HG02588 (cell line): ENCODE data around the gene MRPL41.
"Not testable (repeated sequence)": the region's sequence is repeated elsewhere in the genome, so short reads cannot be mapped to it uniquely, and the experiment has no call there.

ENCODE experiments used
- ATAC-seq: cut with Tn5 transposase; IDR thresholded peaks from one replicate; pipeline ENCODE4 v1.9.1; 2021; ENCODE audit warnings: mild to moderate bottlenecking, moderate library complexity; ENCODE audit not compliant: unreplicated experiment

The MRPL41 gene

GRCh38 chr9:137551264-137552021, at the start of gene MRPL41:
TSS of gene MRPL41 (plus strand) at chr9:137551879. CDS start at chr9:137552082, 203 bp downstream.
- peak; percentile 87 for ATAC-seq

- ATAC-seq: no peak
Observed at GRCh38 chr9:137502008-137502911, 49.4 kb upstream of the MRPL41 start.

GRCh38 chr9:137504432-137504777, 47.3 kb upstream of the MRPL41 start:
- ATAC-seq: no peak

- ATAC-seq: no peak
Observed at GRCh38 chr9:137505421-137506140, 46.1 kb upstream of the MRPL41 start.

GRCh38 chr9:137506274-137506673, 45.4 kb upstream of the MRPL41 start:
- ATAC-seq: no peak

GRCh38 chr9:137506702-137507171, 44.9 kb upstream of the MRPL41 start:
- ATAC-seq: no peak

GRCh38 chr9:137509198-137509597, 42.5 kb upstream of the MRPL41 start:
- ATAC-seq: no peak

- not testable (repeated sequence) for ATAC-seq
Observed at GRCh38 chr9:137511126-137511525, 40.6 kb upstream of the MRPL41 start.

- ATAC-seq: no peak
Observed at GRCh38 chr9:137511758-137512463, 39.8 kb upstream of the MRPL41 start.

GRCh38 chr9:137513136-137513535, 38.5 kb upstream of the MRPL41 start:
- ATAC-seq: not testable (repeated sequence)

- ATAC-seq: not testable (repeated sequence)
Observed at GRCh38 chr9:137513801-137514570, 37.7 kb upstream of the MRPL41 start.

GRCh38 chr9:137514691-137515337, 36.9 kb upstream of the MRPL41 start:
- no peak for ATAC-seq

GRCh38 chr9:137515338-137515724, 36.3 kb upstream of the MRPL41 start:
- ATAC-seq: no peak

GRCh38 chr9:137516144-137516917, 35.3 kb upstream of the MRPL41 start:
- no peak for ATAC-seq

- ATAC-seq: not testable (repeated sequence)
Observed at GRCh38 chr9:137518661-137519459, 32.8 kb upstream of the MRPL41 start.

GRCh38 chr9:137519553-137519952, 32.1 kb upstream of the MRPL41 start:
- no peak for ATAC-seq

GRCh38 chr9:137520614-137521404, 30.9 kb upstream of the MRPL41 start:
- ATAC-seq: no peak
